ENCODE data around the gene LRRC26.
"Not testable (repeated sequence)": the region's sequence is repeated elsewhere in the genome, so short reads cannot be mapped to it uniquely, and the experiment has no call there.

The LRRC26 gene

DNA sequence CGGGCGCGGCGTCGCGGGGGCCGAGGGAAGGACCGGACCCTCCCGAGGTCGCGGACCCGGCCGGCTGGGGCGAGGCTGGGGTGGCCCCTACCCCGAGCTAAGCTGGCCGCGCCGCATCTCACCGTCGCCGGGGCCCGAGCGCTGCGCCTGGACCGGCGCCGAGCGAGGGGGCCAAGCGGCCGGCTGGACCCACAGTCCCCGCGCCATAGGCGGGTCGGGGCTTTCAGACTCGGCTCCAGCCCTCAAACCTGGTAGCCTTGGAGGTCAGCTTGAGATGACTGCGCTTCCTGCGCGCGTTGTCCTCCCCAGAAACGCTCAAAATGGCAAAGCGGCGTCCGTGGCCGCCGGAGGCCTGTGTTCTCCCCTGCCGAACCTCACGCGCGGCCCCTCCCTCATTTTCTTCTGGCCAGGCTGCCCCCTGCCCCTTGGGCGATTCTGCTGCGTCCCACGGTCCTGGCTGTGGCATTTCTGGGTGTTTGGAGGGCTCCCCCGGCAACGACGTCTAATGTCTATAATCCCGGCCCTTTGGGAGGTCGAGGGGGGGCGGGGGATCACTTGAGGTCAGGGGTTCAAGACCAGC is 39.6 kb downstream of the LRRC26 start:
- peak in 1 of 2 experiments; percentile 23 for DNase-seq

DNA sequence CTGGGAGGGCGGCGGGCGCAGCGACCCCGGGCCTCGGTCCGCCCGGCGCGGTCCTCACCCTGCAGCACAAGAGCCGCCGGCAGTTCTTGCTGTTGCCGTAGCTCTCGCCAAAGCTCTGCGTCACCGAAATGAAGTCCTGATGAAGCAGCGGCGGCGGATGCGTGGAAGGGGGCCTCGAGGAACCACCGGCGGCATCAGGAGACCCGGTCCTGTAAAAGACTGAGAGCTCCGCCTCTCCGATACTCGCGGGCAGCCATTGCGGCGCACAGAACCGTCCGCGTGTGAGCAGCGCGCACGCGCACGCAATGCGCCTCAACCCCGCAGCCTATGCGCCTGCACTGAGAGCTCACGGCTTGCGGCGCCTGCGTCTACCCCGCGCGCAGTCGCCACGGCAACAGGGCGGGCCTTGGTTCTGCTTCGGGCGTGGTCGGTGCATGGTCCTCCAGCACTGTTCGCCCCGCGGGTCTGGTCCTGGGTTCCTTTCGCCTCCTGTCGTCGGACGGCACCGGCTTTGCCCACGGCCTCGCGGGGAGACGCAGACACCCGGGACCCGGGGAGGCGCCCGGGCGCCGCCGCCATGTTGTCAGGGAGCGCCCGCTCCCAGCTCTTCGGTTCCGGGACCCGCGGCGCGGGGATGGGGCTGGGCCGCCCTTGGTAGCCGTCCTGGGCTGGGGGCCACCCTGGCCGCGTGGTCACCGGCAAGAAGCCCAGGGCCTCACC is 40.2 kb downstream of the LRRC26 start:
- peak; percentile 86 to 96 for DNase-seq

DNA sequence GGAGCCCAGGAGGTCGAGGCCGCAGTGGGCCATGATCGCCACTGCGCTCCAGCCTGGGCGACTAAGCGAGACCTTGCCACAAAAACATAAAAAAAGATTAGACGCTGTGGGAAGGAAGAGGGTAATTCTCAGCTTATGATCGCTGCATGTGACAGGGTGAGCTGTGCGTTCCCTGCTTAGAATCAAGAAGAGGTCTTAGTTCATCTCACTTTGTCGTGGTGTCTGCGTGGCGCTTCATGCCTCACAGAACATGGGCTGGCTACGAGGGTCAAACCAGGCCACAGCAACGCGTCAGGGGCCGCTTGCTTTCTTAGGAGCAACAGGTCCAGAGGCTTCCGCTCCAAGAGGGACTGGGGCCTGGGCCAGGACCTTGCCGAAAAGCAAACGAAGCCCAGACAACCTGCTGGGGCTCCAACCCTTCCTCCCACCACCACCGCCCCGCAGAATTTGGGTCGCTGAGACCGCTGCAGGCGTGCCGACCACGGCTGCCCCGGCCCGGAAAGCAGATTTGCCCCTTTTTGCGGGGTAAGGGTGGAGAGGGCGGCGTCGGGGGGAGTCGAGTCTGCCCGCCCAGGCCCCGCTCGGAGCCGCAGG is 40.9 kb downstream of the LRRC26 start:
- no peak for DNase-seq

DNA sequence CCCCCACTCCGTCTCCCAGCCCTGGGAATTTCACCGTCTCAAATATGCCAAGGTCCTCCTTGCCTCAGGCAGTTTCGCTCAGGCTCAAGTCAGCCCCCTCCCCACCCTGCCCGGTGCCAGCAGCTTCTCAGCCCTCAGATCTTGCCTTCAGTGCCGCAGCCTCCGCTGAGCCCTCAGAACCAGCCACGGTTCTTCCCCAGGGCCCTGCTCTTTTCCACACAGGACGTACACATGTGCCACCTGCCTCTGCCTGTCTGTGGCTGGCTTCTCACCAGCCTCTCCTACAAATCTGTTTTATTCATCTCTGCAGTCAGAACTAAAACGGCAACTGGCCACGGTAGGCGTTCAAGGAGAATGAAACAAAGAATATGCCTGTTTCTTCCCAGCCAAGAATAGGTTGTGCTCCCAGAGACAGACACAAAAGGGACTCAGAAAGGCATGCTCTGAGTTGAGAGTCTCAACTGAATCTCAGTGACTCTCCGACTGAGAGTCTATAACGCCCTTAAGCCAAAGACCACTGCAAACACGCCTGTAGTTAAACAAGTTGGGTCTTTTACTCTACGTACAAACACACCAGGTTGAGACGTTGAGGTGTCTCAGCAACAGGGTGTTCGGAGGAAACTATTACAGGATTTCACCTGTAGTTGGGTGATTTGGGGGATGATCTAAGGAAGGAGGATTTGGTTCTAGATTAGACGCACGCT is 41.5 kb downstream of the LRRC26 start:
- DNase-seq: no peak

DNA sequence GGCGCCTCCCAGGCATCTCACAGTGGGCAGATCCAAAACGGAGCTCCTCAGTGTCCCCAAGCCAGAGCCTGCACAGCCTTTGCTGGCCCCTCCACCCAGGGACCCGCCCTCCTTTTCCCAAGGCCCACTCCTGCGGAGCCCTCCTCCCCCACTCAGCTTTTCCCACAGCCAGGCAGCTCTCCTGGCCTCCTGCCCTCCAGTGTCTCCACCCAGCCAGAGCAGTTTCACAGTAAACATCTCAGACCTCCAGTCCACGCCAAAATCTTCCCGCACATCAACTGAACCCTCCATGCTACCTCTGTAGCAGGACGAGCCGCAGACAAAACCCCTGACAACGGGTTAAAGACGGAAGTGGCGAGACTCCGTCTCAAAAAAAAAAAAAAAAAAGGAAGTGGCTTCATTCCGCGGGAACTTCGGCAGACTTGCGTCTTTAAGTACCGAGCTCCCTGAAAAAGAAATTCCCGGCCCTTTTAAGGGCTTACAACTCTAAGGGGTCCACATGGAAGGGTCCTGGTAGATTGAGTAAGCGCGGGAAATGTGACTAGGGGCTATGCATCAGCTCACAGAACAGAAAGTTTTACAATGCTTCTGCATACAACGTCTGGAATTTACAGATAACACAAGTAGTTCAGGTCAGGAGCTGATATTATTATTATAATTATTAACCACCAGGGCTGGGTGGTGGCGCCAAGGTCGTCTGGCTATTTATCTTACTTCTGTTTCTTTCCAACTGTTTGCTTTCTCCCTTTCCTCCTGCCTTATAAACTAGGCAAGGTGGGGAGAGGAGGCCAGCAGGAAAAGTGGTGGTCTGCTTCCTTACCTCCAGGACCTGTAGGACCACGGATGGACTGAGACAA is 42.3 kb downstream of the LRRC26 start:
- no peak for DNase-seq

DNA sequence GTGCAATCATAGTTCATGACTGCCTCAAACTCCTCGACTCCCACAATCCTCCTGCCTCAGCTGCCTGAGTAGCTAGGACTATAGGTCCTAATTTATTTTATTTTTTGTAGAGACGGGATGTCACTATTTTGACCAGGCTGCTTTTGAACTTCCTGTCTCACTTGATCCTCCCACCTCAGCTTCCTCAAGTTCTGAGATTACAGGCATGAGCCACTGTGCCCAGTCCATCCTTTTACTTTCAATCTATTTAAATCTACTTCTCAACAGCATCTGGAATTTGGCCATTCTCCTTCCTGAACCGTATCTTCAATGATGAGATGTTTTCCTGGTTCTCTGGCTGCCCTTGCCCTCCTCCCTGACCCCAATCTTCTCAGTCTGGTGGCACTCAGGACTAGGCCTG is 43.1 kb downstream of the LRRC26 start:
- no peak for DNase-seq

DNA sequence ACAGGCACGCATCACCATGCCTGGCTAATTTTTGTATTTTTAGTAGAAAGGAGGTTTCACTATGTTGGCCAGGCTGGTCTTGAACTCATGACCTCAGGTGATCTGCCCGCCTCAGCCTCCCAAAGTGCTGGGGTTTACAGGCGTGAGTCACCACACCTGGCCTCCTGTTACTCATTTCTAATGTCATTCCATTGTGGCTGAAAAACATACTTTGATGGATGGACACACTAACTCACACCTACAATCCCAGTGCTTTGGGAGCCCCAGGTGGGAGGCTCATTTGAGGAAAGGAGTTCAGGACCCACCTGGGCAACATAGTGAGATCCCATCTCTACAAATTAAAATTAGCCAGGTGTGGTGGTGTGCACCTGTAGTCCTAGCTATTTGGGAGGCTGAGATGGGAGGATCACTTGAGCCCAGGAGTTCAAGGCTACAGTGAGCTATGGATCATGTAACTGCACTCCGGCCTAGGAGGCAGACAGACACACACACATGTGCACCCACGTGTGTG is 45.8 kb downstream of the LRRC26 start:
- DNase-seq: not testable (repeated sequence)

DNA sequence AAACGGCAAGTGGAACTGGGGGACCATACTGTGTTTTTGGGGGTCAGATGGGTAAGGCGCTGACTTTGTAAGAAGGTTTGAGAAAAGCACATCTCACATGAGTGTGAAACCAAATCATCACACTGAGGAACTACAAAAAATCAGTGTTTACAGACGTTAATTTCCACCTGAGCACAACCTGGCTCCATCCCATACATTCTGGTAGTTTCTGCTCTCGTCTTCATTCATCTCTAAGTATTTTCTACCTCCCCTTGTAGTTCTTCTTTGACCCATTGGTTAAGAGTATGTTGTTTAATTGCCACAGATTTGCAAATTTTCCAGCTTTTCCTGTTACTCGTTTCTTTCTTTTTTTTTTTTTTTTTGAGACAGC is 46.4 kb downstream of the LRRC26 start:
- DNase-seq: no peak

DNA sequence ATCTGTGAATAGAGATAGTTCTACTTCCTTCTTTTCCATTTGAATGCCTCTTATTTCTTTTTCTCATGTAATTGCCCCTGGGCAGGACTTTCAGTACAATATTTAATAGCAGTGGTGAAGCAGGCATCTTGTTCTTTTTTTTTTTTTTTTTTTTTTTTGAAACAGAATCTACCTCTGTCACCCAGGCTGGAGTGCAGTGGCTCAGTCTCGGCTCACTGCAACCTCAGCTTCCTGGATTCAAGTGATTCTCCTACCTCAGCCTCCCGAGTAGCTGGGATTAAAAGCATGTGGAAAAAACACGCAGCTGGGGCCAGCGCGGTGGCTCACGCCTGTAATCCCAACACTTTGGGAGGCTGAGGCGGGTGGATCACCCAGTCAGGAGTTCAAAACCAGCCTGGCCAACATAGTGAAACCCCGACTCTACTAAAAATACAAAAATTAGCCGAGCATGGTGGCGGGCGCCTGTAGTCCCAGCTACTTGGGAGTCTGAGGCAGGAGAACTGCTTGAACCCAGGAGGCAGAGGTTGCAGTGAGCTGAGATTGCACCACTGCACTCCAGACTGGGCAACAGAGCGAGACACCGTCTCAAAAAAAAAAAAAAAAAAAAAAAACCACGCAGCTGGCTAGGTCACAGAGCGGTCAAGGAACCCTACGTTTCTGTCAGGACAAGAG is 46.9 kb downstream of the LRRC26 start:
- not testable (repeated sequence) for DNase-seq

DNA sequence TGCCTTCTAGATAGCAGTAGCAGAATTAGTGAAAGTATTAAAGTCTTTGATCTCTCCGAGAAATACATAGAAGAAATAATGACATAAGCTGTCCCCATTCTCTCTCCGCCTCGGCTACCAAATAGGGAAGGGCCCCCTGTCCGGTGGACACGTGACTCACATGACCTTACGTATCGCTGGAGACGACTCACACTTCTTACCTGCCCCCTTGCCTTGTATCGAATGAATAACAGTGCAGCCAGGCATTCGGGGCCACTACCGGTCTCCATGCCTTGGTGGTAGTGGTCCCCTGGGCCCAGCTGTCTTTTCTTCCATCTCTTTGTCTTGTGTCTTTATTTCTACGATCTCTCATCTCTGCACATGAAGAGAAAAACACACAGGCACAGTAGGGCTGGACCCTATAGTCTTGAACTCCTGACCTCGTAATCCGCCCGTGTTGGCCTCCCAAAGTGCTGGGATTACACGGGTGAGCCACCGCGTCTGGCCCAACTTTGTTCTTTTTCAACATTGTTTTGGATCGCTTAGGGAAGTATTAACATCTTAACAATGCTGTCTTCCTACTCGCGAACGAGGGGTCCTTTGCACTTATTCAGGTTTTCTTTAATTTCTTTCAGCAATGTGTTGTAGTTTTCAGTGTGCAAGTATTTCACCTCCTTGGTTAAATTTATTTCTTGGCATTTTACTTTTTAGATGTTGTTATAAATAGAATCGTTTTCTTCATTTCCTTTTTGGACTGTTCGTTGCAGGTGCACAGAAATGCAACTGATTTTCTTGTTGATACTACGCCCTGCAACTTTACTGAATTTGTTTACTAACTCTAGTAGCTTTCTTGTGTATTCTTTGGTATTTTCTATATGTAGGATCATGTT is 47.7 kb downstream of the LRRC26 start:
- DNase-seq: not testable (repeated sequence)
